GM18951 (cell line): ENCODE results near the gene R3HCC1L.

ENCODE experiments used
- POLR2A ChIP-seq: IDR thresholded peaks from 4 replicates; pipeline ENCODE4 v1.6.1; 2011; ENCODE audit warnings: mild to moderate bottlenecking; ENCODE audit not compliant: insufficient read length, insufficient read depth; ENCODE audit errors: extremely low read depth
- in situ Hi-C: fragments of 300-500 bp; cut with MboI; formaldehyde crosslinking; loops from one replicate; pipeline ENCODE4 v1.12.0; 2022; ENCODE audit warnings: low sequenced_read_pairs, mixed read lengths, inconsistent platforms; ENCODE audit not compliant: unreplicated experiment

R3HCC1L gene

DNA sequence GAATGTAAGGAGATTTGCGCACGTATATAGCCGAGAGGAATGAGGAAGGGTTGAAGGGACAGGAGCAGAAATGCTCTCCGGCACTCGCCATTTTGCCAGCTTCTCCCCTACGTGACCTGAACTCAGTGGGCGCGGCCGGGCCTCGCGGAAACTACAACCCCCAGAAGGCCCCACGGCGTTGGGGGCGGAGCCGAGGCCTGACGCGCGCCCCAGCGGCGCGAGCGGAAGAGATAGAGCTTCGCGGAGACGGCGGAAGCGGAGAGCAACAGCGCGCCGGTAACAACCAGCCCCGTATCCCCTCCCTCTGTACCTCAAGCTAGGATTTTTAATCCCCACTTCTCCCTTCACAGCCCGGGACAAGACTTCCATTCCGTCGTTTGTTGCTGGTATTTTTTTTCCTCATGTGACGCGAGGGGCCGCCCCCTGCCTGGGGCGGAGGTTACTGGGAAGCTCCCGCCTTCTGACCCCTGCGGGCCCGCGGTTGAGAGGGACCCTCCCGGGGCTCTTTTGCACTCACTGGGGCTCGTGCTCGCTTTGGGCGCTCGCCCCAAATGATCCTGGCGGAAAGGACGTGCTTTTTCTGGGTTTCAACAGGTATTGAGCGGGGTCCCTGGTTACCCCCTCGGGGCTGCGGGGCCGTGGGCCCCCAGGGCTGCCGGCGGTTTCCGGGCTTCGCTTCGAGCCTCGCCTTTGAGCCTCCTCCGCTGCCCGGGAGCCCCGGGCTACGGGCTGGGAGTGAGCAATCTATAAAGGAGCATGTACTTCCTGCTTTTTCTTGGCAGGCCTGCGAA, at the start of gene R3HCC1L:
R3HCC1L (plus strand) TSS at position 227 of the 791 bp plus-strand sequence. CDS start 73,458 bp downstream, outside the sequence.
- TF ChIP-seq POLR2A, result peak; percentile 88
- in situ Hi-C loops, result no loop called here

DNA sequence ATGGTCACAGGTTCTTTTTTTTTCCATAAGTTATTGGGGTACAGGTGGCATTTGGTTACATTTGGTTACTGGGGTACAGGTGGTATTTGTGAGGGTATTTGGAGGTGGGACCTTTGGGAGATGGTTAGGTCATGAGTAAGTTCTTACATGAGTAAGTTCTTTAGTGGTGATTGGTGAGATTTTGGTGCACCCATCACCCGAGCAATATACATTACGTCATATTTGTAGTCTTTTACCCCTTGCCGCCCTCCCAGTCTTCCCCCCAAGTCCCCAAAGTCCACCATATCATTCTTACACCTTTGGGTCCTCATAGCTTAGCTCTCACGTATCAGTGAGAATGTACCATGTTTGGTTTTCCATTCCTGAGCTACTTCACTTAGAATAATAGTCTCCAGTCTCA, 49.2 kb upstream of the R3HCC1L start:
- TF ChIP-seq POLR2A, result no peak
- in situ Hi-C loops, result no loop called here

DNA sequence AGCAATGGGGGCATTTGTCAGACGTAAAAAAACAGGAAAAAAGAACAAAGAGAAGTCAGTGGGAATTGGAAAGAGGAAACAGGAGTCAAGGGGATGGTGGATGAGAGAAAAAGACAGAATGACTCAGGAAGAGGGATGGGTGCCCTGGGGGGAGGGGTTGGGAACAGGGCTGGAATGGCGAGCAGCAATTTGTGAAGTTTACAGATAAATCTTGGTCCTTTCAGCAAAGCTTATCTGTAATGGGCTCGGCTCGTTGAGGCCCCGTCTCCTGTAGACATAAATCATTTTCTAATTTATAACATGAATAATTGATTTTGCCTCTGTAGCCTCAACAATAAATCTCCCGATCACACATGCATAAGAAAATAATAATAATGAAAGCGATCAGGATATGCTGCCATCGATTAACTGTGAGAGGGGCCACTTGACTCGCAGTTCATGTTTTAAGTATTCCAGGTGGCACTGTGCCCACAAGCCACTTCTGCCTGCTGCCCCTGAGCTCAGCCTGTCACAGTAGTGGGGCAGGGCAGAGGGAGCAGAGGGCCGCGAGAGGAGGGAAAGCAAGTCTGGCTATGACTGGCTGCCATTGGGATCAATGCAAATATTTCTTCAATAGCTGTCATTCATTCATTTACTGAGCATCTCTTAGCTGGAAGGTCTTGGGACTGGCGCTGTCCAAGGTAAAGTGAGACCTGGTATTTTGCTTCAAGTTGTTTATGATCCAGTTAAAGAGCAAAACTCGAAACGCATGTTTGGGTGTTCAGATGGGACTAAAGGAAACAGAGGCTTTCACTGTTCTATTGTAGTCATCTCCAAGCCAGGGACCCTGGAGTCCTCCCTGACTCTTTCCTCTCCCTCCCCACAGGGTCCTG, 47.4 kb upstream of the R3HCC1L start:
- in situ Hi-C loops, result no loop called here
- no peak for TF ChIP-seq POLR2A

DNA sequence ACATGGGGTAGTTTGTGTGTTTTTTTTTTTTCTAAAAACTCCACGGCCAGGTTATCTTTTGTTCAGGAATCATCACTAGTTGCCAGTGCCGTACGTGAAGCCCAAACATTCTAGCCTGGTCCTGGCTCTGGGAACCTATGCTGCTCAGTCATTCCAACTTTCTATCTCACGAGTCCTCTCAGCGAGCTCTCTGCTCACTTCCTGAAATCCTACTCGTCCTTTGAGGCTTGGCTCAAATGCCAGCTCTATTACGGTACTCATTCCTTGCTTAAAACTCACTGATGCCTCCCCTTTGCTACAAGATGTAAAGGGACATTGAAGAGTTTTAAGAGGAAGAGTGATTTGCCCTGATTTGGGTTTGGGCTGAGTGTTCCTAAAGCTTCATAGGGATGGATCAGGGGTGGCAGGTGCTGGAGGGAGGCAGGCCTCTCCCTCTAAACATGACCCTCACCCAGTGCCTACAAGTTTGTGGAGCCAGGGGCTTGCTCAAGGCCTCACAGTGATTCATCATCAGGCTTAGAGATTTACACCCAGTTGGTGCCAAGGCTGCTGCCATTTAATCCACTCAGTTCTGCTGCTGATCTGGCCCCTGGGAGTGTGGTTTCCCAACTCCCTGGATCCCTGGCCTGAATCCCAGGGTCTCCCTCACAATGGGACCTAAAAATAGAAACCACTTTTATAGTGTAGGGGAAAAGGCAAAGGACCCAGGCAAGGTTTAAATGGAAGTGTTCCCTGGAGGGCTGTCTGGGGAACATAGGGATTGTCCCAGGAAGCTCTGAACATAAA, 46.1 kb upstream of the R3HCC1L start:
- in situ Hi-C loops, result no loop called here
- TF ChIP-seq POLR2A, result no peak

DNA sequence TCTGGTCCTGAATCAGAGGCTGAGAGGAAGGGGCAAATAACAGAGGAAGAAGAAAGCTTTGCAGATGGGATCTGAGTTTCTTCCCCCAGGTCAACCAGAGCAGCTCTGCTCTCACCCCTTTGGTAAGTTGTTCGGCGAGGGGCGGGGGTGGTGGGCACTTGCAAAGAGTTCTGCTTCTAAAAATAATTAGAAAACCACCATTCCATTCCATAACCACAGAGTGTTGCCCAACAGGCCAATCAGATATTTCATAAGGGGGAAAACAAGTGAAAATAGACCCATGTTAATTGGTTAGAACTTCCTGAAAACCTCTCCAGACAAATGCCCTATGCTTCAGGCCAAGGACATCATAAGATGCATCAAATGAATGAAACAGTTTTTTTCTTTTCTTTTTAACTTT, 43.6 kb upstream of the R3HCC1L start:
- no peak for TF ChIP-seq POLR2A
- in situ Hi-C loops, result no loop called here

DNA sequence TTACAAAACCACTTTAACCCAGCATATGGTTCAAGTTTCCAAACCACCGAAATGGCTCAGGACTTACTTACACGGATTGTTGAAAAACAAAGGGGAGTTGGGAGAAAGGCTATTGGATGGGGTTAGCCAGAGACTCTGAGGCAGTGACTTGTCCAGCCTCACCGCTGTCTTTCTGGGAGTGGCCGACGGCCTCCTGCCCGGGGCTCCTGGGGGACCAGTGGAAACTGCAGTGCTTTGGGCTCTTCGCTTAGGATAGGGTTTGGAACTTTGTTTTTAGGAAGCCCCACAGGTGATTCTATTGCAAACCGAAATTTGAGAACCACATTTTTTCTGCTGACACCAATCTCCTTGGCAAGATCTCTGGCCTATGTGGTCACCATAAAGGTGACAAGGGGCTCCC, 38.1 kb upstream of the R3HCC1L start:
- no peak for TF ChIP-seq POLR2A
- in situ Hi-C loops, result no loop called here

DNA sequence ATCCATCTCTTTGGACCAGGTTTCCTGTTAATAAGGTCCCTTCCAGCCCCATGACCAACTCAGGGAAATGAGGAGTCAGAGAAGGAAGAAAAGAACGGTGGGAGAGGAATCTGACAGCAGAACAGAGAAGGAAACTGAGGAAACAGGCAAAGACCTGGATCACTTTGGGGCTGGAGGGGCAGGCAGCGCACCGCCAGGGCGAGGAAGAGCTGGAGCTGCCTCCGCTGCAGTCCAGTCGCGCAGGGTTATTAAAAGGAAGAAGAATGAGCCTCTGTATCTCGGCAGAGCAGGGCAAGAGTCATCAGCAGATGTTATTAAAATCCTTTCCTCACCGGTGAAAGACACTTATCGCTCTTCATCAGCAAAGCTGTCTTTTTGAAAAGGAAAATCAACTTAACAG, 37.7 kb upstream of the R3HCC1L start:
- in situ Hi-C loops, result no loop called here
- no peak for TF ChIP-seq POLR2A

DNA sequence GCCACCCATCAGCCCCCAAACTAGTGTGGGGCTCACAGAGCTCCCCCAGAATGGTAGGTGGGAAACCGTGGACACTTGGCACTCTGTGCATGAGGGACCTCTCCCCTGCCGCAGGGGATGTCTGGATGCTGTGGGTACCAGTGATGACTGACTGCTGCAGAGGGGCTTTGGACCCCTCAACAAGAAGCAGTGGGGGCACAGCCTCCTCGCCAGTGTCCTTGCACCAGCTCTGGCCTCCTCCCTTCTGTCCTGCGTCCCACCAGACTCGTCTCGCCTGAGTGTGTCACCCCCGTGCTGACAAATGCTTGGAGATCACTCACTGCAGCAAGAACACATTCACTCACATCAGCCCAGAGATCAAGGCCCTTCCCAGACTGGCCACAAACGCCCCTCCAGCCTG, 37.3 kb upstream of the R3HCC1L start:
- in situ Hi-C loops, result no loop called here
- TF ChIP-seq POLR2A, result no peak

DNA sequence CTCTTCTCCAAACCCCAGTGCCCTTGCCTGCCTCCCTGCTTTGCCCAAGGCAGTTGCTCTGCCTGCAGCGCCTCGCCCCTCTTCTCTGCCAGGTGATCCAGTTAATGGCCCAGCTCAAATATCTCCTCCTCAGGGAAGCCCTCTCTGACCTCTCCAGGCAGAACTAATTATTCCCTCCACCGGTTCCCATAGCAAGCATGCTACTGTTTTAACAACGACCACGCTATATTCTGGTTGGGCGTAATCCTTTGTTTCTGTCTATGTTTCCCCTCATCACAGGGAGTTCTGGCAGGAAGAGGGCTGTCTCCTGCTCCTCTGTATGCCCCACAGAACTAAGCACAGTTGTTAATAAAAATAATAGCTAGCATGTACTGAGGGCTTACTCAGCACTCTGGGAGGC, 36.8 kb upstream of the R3HCC1L start:
- TF ChIP-seq POLR2A, result no peak

DNA sequence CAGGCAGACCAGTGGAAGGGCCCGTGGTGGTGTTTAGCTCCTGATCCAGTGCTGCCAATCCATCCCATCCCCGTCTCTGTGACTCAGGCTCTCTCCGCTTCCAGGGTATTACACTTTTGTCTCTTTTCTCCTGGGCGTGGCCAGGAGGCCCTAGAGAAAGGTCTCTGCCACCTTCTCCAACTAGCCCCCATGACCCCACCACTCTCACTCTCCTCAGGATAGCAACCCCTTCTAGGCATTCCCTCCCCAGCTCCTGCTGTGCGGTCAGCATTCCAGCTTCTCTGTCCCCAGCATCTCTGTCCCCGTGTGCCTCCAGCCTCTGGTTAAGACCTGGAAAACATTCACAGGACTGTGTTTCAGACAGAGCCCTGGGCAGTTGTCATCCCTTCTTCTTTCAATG, 36.2 kb upstream of the R3HCC1L start:
- no peak for TF ChIP-seq POLR2A
- in situ Hi-C loops, result no loop called here

More for the DNA sequence above, 36.8 kb upstream of the R3HCC1L start:
- in situ Hi-C loops, result no loop called here

DNA sequence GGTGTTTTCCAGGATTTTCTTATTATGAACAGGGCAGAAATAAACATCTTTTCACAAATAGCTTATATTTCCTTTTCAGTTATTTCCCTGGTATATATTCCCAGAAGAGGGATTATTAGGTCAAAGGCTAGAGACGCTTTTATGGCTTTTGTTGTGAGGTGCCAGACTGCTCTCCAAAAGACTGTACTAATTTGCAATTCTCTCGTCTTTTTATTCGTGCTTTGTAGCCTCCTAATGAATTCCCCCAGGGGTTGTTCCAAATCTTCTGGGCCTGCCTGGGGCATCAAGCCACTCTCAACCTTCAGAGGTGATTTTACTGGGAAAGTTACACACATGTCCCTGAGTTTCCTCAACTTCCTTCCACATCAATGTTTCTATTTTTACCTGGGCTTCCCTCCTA, 34.0 kb upstream of the R3HCC1L start:
- TF ChIP-seq POLR2A, result no peak
- in situ Hi-C loops, result no loop called here

DNA sequence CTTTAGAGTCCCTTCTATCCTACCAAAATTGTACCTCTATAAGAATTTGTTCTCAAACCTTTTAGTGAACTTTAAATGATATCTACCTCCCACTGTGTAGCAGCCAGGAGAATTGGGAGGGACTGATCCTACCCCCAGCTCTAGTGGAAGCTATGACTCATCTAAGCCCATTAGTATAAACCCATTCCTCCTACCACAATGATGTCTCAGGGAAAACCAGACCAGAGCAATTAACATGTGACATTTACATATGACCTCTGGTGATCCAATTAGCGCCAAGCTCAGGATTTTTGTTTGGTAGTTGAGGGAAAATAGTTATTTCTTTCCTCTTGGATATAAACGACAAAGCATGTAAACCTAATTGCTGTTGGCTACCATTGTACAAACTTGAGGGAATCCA, 33.1 kb upstream of the R3HCC1L start:
- in situ Hi-C loops, result no loop called here
- TF ChIP-seq POLR2A, result no peak

DNA sequence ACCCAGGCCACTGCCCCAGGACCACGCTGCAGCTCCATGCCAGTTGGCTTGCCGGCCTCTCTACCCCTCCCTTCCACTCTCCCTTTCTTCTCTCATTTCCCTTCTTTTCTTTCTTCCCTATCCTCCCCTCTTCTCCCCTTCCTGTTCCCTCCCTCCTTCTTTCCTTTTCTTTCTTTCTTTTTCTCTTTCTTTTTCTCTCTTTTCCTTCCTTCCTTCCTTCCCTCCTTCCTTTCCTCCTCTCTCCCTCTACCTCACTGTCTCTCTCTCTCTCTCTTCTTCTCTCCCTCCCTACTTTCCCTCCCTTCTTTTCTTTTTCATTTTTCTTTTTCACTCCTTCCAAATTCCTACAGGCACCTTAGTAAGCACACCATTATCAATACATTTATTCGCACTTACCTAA, 30.3 kb upstream of the R3HCC1L start:
- TF ChIP-seq POLR2A, result no peak
- in situ Hi-C loops, result no loop called here

DNA sequence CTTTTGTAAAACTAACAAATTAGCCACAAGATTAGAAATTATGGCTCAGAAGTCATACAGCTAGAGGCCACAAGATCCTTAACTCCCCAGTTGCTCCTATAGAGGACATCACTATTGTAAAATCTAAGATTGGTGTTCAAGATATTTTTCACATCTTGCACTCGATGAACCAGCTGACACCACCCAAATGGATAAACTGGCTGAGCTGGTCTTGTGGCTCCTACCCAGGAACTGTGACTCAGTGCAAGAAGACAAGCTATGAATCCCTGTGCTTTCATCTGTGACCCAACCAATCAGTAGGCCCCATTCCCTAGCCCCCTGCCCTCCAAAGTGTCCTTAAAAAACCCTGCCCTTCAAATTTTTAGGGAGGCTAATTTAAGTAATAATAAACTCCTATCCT, 27.9 kb upstream of the R3HCC1L start:
- in situ Hi-C loops, result no loop called here
- TF ChIP-seq POLR2A, result no peak
